T-helper 22 cell (primary cell): ENCODE measurements around the gene KIF3B.
A peak's percentile ranks its signal among the peaks of the same experiment; 100 is the strongest.
"Not testable (repeated sequence)": the region's sequence is repeated elsewhere in the genome, so short reads cannot be mapped to it uniquely, and the experiment has no call there.

Experiments used
- DNase-seq: peaks from one replicate; pipeline ENCODE4 v3.0.0-alpha.2; 2020; ENCODE audit warnings: low read depth

The KIF3B gene

DNA sequence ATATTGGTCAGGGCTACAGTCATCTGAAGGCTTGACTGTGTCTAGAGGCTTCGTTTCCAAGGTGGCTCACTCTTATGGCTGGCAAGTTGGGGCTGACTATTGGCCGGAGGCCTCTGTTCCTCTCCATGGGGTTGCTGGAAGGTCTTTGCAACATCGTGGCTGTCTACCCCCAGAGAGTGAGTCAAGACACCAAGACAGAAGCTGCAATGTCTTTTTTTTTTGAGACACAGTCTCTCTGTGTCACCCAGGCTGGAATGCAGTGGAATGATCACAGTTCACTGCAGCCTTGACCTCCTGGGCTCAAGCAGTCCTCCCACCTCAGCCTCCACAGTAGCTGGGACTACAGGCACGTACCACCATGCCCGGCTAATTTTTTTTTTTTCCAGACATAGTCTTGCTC is 29.4 kb upstream of the KIF3B start:
- DNase-seq: no peak

DNA sequence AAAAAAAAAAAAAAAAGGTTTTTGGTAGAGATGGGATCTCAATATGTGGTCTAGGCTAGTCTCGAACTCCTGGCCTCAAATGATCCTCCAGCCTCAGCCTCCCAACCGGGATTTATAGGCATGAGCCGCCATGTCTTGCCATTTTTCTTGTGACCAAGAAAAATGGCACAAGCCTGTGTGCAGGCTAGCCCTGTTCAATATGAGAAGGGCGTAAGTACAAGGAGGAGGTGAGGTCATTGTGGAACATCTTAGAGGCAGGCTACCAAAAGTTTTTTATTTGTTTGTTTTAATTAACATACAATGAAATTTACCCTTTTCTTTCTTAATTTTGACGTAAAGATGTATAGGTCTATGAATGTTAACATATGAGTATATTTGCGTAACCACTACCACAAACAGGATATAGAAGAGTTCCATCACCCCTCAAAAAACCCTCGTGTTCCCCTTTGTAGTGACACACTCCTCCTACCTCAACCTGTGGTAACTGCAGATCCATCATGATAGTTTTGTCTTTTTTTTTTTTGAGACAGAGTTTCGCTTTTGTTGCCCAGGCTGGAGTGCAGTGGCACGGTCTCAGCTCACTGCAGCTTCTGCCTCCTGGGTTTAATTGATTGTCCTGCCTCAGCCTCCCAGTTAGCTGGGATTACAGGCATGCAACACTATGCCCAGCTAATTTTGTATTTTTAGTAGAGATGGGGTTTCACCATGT is 28.3 kb upstream of the KIF3B start:
- peak; percentile 36 for DNase-seq

DNA sequence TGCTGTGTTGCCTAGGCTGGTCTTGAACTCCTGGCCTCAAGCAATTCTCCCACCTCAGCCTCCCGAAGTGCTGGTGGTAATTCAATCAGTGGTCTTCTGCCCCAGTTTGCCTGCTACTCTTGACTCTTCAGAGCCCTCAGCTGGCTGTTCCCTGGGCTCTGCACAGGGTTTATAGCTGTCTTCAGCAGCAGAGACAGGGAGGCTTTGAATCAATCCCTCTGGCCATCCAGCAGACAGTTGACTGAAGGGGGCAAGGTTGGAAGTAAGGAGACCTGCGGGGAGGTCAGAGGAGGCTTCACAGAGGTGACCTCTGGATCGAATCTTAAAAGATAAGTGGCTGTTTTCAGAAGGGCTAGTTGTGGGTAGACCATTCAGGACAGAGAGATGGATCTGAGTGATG is 26.0 kb upstream of the KIF3B start:
- no peak for DNase-seq

DNA sequence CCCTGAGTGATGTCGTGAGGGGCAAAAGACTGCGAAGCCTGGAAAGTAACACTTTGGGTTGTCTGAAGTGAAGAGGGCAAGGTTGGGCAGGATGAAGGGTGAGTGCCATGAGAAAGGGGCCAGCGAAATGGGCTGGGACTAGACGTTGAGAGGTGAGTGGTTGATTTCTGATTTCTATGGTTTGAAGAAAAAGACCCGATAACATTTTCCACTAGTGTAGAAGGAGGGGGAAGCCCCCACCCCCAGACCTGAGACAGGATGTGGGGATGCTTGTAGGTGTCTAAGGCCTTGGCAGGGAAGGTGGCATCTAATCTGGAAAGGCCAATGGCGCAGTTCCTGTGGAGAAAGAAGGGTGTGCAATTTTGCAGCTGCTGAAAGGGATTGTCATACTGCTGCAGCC is 25.3 kb upstream of the KIF3B start:
- DNase-seq: peak; percentile 2

DNA sequence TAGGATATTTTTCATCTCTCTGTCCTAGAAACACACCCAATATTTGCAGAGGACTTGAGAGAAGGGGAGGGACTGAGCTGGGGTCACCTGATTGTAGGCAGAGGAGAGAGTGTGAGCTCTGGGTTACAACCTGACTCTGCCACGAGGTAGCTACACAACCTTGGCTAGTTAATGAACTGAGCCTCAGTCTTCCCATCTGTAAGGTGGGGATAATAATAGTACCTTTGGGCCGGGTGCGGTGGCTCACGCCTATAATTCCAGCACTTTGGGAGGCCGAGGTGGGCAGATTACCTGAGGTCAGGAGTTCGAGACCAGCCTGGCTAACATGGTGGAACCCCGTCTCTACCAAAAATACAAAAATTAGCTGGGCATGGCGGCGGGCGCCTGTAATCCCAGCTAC is 16.5 kb upstream of the KIF3B start:
- DNase-seq: not testable (repeated sequence)

DNA sequence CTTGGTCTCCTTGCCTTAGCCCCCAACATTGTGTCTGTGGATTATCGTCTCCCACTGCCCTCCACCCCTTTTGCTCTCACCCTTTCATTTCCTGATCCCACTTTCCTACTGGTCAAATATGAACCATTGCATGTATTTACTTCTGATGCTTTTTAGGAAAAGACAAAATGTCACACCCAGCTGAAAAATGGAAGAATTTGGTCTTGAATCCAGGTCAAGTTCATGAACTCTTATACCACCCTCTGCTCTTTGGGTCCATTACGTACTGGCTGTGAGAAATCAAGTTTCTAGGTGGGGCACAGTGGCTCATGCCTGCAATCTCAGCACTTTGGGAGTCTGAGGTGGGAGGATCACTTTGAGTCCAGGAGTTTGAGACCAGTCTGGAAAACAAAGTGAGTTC is 15.8 kb upstream of the KIF3B start:
- DNase-seq: no peak

DNA sequence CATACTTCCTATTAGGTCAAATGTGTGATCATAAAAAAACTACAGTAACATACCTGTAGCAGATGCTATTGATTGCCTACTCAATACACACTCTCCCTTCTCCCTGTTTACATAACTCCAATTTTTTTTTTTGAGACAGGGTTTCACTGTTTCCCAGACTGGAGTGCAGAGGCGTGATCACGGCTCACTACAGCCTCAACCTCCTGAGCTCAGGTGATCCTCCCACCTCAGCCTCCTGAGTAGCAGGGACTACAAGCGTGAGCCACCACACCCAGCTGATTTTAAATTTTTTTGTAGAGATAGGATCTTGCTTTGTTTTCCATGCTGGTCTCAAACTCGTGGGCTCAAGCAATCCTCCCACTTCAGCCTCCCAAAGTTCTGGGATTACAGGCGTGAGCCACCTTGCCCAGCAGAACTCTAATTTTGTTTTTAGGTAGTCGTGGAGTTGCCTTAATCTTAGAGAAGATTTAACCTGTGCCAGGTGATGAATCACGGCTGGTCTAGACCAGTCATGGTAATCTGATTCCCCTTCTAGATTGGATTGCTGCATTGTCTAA is 14.0 kb upstream of the KIF3B start:
- no peak for DNase-seq

DNA sequence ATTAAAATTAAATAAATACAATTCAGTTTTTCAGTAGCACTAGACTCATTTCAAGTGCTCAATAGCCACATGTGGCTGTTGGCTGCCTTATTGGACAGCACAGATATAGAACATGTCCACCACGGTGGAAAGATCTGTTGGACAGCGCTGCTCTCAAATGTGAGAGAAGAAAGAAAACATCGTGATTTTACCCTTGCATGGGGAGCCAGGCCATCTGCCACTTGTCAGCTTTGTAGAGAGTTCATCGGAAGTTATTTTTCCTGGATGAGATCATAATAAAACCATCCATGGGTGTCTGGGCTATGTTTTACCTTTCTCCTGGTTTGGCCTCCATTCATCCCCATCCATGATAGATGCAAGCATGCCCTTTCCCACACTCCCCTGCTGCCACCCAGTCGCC is 5.8 kb upstream of the KIF3B start:
- DNase-seq: no peak

DNA sequence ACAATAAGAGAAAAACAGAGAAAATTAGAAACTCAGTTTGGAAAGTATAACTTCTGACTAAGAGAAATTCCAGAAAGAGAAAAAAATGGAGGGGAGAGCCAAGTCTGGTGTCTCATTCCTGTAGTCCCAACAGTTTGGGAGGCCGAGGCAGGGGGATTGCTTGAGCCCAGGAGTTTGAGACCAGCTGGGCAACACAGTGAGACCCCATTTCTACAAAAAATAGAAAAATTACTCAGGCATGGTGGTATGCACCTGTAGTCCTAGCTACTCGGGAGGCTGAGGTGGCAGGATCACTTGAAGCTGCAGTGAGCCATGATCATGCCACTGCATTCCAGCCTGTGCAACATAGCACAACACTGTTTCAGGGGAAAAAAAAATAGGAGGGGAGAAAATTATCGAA is 3.1 kb upstream of the KIF3B start:
- no peak for DNase-seq

DNA sequence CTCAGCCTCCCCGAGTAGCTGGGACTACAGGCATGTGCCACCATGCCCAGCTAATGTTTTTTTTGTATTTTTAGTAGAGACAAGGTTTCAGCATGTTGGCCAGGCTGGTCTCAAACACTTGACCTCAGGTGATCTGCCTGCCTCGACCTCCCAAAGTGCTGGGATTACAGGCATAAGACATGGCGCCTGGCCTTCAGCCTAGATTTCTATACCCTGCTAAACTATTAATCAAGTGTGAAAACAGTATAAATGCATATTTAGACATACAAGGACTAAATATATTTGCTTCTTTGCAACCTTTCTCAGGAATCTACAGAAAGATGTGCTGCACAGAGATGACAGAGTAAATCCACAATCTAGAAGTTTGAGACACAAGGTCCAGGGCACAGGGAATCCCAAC is 2.3 kb upstream of the KIF3B start:
- DNase-seq: not testable (repeated sequence)

DNA sequence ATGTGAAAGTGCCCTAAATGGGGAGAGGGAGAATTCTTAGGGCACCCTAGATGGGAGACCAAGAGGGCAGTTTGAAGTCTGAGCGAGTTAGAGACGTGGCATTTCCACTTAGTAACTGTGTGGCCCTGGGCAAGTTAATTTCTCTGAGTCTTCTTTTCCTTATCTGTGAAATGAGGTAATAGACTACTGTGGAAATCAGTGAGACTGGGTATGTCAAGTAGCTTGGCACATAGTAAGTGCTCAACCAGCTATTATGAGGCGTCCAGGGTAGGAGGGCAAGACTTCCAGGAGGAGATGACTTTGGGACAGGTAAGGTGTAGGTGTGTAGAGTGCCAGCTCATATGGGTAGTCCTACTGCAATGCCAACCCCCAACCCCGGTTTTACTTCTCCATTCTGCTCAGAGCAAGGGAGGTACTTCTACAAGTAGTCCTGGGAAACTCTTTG is 770 bp downstream of the KIF3B start:
- no peak for DNase-seq

DNA sequence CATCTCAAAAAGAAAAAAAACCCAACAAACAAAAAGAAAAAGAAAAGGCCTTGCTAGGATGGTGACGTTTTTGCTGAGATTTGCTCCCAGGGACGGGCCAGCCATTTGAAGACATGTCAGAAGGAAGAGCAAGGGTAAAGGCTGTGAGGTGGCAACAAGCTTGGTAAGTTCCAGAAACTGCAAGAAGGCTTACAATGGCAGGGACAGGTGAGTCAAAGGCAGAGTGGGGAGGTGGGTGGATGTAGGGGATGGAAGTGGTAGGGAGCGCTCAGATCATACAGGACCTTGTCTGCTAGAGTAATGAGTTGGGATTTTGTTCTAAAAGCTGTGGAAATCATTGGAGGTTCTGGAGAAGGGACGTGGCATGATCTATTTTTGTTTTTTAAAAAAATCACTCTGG is 4.3 kb downstream of the KIF3B start:
- DNase-seq: no peak

DNA sequence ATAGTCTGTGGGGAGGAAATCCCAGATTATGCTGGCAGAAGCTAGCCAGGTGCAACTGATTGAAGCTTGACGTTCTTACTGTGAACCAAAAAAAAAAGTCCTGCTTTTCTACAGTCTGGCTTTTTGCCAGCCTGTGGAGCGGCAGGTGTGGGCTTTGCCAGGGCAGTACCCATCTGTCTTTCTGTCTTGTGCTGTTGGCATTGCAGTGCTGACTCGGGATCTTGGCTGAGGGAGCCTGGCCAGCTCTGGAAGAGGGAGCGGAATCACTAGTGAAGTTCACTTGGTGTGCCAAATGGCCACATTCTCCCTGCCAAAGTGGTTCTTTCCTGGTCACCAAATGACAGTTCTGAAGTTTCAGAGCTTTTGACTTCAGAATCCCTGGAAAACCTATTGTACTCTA is 5.0 kb downstream of the KIF3B start:
- no peak for DNase-seq

DNA sequence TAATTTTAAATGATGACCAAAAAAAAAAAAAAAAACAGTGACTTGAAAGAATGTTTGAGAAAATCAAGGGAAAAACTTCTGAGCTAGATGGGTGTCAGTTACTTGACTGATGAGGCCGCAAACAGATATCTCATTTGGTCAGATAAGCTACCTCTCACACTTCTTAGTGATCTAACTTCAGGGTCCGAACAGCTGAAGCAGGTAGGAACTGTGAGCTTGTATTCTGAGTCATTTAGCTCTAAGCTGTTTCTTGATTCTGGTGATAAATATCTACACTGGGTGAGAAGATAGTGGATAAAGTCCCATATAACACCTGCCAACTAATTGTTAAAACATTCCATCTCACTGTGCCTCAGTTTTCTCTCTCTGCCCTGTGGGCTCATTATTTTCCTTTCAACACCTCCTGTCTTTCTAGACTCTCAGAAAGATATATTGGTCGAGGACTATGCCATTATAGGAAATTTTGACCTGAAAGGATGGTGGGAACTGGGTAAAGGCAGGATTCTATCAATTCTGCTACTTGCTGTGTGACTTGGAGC is 7.7 kb downstream of the KIF3B start:
- no peak for DNase-seq

DNA sequence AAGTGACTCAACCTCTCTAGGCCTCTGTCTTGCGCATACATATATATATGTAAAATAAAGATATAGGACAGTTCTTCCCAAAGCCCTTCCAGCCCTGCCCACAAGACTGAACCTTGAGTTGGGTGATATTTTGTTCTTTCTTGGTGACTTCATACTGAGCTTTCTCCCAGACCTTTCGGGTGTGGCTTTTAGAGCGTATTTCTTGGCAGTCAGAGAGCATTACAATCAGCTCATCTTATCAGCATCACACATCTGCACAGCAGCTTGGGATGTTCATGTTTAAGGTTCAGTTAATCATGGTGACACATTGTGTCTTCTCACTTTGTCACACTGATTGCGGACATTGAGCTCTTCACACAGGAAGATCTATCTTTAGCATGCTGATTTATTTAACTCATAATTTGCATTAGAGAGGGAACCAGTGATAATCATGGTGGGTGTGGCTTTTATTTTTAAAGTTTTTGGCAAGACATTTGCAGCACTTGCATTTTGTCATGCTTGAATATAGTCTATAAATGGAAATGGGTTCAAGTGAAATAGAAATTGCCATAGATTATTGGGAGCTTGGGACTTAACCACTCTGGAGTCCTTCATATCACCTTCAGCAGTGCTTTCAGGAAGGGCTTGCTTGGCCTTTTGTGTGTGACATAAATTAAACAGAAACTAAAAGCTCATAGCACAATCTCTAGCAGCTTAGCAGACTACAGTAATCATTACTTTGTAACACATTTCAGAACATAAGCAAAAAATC is 8.3 kb downstream of the KIF3B start:
- DNase-seq: peak; percentile 19

DNA sequence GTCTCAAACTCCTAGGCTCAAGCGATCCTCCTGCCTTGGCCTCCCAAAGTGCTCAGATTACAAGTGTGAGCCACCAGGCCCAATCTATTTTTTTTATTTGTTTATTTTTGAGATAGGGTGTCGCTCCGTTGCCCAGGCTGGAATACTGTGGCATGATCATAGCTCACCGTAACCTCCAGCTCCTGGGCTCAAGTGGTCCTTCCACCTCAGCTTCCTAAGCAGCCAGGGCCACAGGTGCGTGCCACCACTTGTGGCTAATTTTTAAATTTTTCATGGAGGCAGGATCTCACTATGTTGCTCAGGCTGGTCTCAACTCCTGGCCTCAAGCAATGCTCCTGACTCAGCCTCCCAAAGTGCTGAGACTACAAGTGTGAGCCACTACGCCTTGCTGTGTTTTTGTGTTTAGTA is 9.8 kb downstream of the KIF3B start:
- no peak for DNase-seq

DNA sequence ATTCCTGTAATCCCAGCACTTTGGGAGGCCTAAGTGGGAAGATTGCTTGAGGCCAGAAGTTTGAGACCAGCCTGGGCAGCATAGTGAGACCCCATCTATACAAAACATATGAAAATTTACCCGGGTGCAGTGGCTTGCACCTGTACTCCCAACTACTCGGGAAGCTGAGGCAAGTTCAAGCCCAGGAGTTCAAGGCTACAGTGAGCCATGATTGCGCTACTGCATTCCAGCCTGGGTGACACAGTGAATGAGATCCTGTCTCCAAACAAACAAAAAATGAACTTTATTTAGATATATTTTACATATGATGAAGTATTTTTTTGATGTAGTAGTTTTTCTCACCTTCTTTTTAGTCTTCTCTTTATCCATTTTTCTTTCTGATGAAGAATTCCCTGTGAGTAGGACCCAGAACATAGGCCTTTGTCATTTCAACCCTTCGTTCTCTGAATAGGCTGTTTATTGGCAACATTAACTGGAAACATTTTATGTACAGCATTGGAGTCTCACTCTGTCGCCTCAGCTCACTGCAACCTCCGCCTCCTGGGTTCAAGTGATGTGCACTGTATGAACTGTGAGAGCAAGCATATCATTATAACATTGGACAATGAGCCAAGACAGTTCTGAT is 10.9 kb downstream of the KIF3B start:
- no peak for DNase-seq

DNA sequence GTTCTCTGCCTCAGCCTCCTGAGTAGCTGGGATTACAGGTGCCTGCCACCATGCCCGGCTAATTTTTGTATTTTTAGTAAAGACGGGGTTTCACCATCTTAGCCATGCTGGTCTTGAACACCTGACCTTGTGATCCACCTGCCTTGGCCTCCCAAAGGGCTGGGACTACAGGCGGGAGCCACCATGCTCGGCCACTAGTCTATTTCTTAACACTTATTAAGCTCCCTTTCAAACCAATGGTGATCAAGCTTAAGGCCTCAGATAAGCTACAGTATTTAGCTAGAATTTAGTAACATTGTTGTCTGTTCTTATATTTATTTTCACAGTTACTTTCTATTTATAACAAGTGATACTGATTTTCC is 11.8 kb downstream of the KIF3B start:
- not testable (repeated sequence) for DNase-seq

DNA sequence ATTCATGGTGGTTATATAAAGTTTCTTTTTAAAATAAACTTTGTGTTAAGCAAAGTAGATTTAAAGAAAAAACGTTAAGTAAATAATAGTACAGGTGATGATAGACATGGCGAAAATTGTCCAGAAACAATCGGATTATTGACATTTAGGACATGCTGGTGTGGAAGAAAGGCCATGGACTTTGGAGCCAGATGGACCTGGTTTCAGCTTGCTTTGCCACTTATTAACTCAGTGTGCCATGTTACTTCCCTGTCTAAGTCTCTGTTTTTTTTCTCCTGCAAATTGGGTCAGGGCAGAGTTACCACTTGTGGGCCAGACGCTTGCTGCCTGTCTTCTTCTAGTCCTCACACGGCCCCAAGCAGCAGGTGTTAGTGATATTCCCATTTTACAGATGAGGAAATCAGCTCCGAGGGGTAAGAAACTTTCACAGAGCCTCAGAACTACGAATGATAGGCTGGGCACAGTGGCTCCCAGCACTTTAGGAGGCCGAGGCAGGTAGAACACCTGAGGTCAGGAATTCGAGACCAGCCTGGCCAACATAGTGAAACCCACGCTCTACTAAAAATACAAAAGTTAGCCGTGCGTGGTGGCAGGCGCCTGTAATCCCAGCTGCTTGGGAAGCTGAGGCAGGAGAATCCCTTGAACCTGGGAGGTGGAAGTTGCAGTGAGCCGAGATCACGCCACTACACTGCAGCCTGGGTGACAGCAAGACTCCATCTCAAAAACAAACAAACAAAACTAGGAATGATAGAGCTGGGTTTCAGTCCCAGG is 12.4 kb downstream of the KIF3B start:
- no peak for DNase-seq

DNA sequence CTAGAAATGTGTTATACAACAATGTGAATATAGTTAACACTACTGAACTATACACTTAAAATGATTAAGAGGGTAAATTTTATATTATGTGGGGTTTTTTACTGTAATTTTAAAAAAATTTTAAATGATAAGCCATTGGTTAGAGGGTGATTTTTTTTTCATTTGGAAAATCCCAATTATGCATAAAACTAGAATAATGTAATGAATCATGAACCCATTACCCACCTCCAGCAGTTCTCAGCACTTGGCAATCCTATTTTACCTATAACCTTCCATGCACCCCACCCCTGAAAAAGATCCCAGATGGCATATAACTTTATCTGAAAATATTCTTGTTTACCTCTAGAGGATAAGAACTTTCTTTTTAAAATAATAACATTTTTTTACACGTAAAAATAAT is 13.7 kb downstream of the KIF3B start:
- no peak for DNase-seq

DNA sequence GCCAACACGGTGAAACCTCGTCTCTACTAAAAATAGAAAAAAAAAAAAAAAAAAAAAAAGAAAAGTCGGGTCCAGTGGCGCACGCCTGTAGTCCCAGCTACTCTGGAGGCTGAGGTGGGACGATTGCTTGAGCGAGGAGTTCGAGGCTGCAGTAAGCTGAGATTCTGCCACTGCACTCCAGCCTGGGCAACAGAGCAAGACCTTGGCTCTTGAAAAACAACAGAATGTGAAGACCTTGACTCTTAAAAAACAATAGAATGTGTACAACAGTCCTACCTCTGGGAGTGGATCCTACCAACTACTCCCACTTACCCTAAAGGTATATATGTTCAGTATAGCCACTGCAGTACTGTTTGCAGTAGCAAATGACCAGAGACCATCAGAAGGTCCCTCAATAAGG is 15.1 kb downstream of the KIF3B start:
- no peak for DNase-seq

DNA sequence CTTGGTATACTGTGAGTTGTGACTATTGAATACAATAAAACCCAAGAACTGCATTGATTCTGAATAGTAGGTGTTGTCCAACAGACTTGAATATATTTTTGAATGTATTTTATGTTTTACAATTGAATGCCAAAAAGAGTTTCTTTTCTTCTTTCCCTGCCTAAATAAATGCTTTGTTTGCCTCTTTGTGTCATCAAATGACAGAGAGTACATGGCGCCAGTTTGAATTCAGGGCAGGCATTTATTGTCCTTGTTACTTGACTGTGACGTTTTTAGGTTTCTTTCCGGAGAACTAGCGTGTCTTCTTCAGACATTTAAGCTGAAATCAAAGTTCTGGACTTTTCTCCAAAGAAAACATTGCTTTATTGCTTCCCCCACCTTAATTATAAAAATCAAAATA is 16.6 kb downstream of the KIF3B start:
- DNase-seq: no peak
